ENCODE results near the gene PSG2.
"Not testable (repeated sequence)": the region's sequence is repeated elsewhere in the genome, so short reads cannot be mapped to it uniquely, and the experiment has no call there.

Gene PSG2

GRCh38 chr19:43062418-43062817 lies 20.1 kb downstream of the PSG2 start:
- not testable (repeated sequence) for DNase-seq

GRCh38 chr19:43061326-43061725 lies 21.2 kb downstream of the PSG2 start:
- DNase-seq = not testable (repeated sequence)

GRCh38 chr19:43060254-43060653 lies 22.2 kb downstream of the PSG2 start:
- DNase-seq = not testable (repeated sequence)

GRCh38 chr19:43059482-43059881 lies 23.0 kb downstream of the PSG2 start:
- not testable (repeated sequence) for DNase-seq

- DNase-seq = not testable (repeated sequence)
These were observed 24.1 kb downstream of the PSG2 start for GRCh38 chr19:43058440-43058839.

GRCh38 chr19:43047966-43048365 lies 34.5 kb downstream of the PSG2 start:
- DNase-seq = not testable (repeated sequence)

- DNase-seq = not testable (repeated sequence)
These were observed 35.9 kb downstream of the PSG2 start for GRCh38 chr19:43046578-43046977.

GRCh38 chr19:43043492-43044180 lies 38.9 kb downstream of the PSG2 start:
- DNase-seq = not testable (repeated sequence)

- not testable (repeated sequence) for DNase-seq
These were observed 50.9 kb downstream of the PSG2 start for GRCh38 chr19:43031645-43032044.

GRCh38 chr19:43028866-43029265 lies 53.6 kb downstream of the PSG2 start:
- no peak for DNase-seq

GRCh38 chr19:43027985-43028384 lies 54.5 kb downstream of the PSG2 start:
- not testable (repeated sequence) for DNase-seq

GRCh38 chr19:43027061-43027460 lies 55.4 kb downstream of the PSG2 start:
- DNase-seq = not testable (repeated sequence)

- not testable (repeated sequence) for DNase-seq
These were observed 56.1 kb downstream of the PSG2 start, which contains the start of gene PSG11 for GRCh38 chr19:43026369-43026768. PSG11 (minus strand) TSS chr19:43026469; CDS start chr19:43026372, 97 bp downstream.

GRCh38 chr19:43022098-43022497 lies 60.4 kb downstream of the PSG2 start:
- not testable (repeated sequence) for DNase-seq

- DNase-seq = not testable (repeated sequence)
These were observed 60.9 kb downstream of the PSG2 start for GRCh38 chr19:43021629-43022028.

GRCh38 chr19:43019588-43019987 lies 62.9 kb downstream of the PSG2 start:
- DNase-seq = not testable (repeated sequence)
